Keratinocyte (primary cell): Measurements from ENCODE around the gene SYNPR.

Experiments used
- EZH2 ChIP-seq: IDR thresholded peaks from one replicate; pipeline ENCODE4 v1.6.1; 2012; ENCODE audit warnings: inconsistent platforms, mild to moderate bottlenecking, low read length, moderate library complexity
- TF ChIP-seq, protein P1 (sequence below), 3 experiments: IDR thresholded peaks in 1 of 3; conservative IDR thresholded peaks in 1 of 3; optimal IDR thresholded peaks in 1 of 3; 2 replicates in 2 of 3; 3 replicates in 1 of 3; pipeline versions ENCODE3 to v1.5.1; 2011; ENCODE audit warnings: low read length in 3 of 3, mild to moderate bottlenecking in 3 of 3, moderate library complexity in 2 of 3, control low read depth in 1 of 3, inconsistent platforms in 1 of 3; ENCODE audit not compliant: insufficient read depth in 2 of 3; ENCODE audit errors: extremely low read depth in 1 of 3

DNA sequence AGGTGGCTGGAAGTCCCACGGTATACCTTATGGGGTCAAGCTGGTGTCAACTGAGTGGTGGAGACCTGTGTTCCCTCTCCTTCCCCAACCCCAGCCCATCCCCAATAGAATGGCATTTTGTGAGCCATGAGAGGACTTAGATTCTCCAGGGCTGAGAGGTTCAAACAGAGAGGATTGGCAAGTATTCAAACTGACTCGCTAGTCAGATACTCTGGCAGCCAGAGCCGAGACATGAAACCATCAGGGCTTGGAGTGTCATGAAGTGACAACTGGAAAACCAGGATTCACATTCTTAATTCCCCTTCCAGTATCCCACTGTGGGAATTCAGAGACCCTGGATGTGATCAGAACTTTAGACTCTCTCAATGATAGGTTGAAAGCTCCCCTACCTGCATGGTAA, 215.0 kb downstream of the SYNPR start:
- TF ChIP-seq, protein P1, sequence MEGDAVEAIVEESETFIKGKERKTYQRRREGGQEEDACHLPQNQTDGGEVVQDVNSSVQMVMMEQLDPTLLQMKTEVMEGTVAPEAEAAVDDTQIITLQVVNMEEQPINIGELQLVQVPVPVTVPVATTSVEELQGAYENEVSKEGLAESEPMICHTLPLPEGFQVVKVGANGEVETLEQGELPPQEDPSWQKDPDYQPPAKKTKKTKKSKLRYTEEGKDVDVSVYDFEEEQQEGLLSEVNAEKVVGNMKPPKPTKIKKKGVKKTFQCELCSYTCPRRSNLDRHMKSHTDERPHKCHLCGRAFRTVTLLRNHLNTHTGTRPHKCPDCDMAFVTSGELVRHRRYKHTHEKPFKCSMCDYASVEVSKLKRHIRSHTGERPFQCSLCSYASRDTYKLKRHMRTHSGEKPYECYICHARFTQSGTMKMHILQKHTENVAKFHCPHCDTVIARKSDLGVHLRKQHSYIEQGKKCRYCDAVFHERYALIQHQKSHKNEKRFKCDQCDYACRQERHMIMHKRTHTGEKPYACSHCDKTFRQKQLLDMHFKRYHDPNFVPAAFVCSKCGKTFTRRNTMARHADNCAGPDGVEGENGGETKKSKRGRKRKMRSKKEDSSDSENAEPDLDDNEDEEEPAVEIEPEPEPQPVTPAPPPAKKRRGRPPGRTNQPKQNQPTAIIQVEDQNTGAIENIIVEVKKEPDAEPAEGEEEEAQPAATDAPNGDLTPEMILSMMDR (optimal IDR thresholded peaks at IDR 0.05 in 1 of 3, IDR thresholded peaks at IDR 0.05 in 1 of 3, conservative IDR thresholded peaks at IDR 0.05 in 1 of 3; ENCODE audit: extremely low read depth in 1 of 3, insufficient read depth in 2 of 3, low read length in 3 of 3), result no peak
- no peak for TF ChIP-seq EZH2
